Hepatocyte (in vitro differentiated cells): ENCODE data around the gene MAPK8IP3. TPM values are rescaled to one million over a fixed set of nuclear protein-coding genes. Genes with fewer than 3 reads are reported as not detected.

ENCODE experiments used
- DNase-seq: peaks from one replicate; pipeline ENCODE4 v3.0.0-alpha.2; 2016; ENCODE audit warnings: low spot score
- H2AFZ ChIP-seq: fragments of 200-600 bp; sonication (generic); 2 replicates; pipeline ENCODE4 v1.6.0; 2016; ENCODE audit warnings: antibody characterized with exemption, mild to moderate bottlenecking
- H3K27ac ChIP-seq: fragments of 200-600 bp; sonication (generic); 2 replicates; pipeline ENCODE4 v1.5.1; 2016; ENCODE audit warnings: mild to moderate bottlenecking
- H3K27me3 ChIP-seq: fragments of 200-600 bp; sonication (generic); 2 replicates; pipeline ENCODE4 v1.6.1; 2016
- H3K36me3 ChIP-seq: fragments of 200-600 bp; sonication (generic); replicated peaks from 2 replicates; pipeline ENCODE4 v1.5.1; 2016; ENCODE audit warnings: low read depth; ENCODE audit not compliant: insufficient read depth
- H3K4me1 ChIP-seq: fragments of 200-600 bp; sonication (generic); 2 replicates; pipeline ENCODE4 v1.5.1; 2016; ENCODE audit warnings: mild to moderate bottlenecking, moderate library complexity; ENCODE audit not compliant: insufficient read depth
- H3K4me2 ChIP-seq: fragments of 200-600 bp; sonication (generic); 2 replicates; pipeline ENCODE4 v1.6.0; 2016
- H3K4me3 ChIP-seq: fragments of 200-600 bp; sonication (generic); 2 replicates; pipeline ENCODE4 v1.5.1; 2016; ENCODE audit warnings: mild to moderate bottlenecking
- H3K79me2 ChIP-seq: fragments of 200-600 bp; sonication (generic); 2 replicates; pipeline ENCODE4 v1.6.0; 2017; ENCODE audit warnings: mild to moderate bottlenecking
- H3K9me2 ChIP-seq: fragments of 200-600 bp; sonication (generic); replicated peaks from 2 replicates; pipeline ENCODE4 v1.6.0; 2017; ENCODE audit warnings: mild to moderate bottlenecking; ENCODE audit not compliant: insufficient read depth
- H3K9me3 ChIP-seq: fragments of 200-600 bp; sonication (generic); 2 replicates; pipeline ENCODE4 v1.5.1; 2016; ENCODE audit warnings: low read depth, mild to moderate bottlenecking
- H4K20me1 ChIP-seq: fragments of 200-600 bp; sonication (generic); 2 replicates; pipeline ENCODE4 v1.6.0; 2016; ENCODE audit warnings: mild to moderate bottlenecking; ENCODE audit not compliant: insufficient read depth, poor library complexity, severe bottlenecking
- CTCF ChIP-seq: fragments of 200-600 bp; sonication (generic); IDR thresholded peaks from 2 replicates; pipeline ENCODE4 v1.5.1; 2016; ENCODE audit warnings: antibody characterized with exemption, mild to moderate bottlenecking; ENCODE audit not compliant: poor library complexity
- EZH2 ChIP-seq: fragments of 200-600 bp; sonication (generic); IDR thresholded peaks from 2 replicates; pipeline ENCODE4 v1.6.1; 2016; ENCODE audit warnings: antibody characterized with exemption, mild to moderate bottlenecking, borderline replicate concordance
- EZH2phosphoT487 ChIP-seq: fragments of 200-600 bp; sonication (generic); IDR thresholded peaks from one replicate; pipeline ENCODE4 v1.6.1; 2018; ENCODE audit warnings: antibody characterized with exemption, mild to moderate bottlenecking, low read depth, moderate library complexity; ENCODE audit not compliant: unreplicated experiment, severe bottlenecking
- WGBS: methylation state at CpG from one replicate; pipeline ENCODE4 v1.1.6; 2016; ENCODE audit warnings: low lambda C conversion rate; ENCODE audit errors: missing lambda C conversion rate; 5-methylcytosine and 5-hydroxymethylcytosine counted together
- polyA plus RNA-seq: library from polyadenylated mRNA; unstranded; fragments of >200 nt; fragmentation: Nextera tagmentation; extraction: Ambion mirVana; gene quantifications from 2 replicates; pipeline ENCODE4 v1.2.1, GENCODE V29; 2016
- total RNA-seq: library from RNA; depleted of rRNA; stranded (reverse); fragments of >200 nt; gene quantifications from 2 replicates; pipeline ENCODE4 v1.2.3, GENCODE V29; 2014

Gene MAPK8IP3
- total and polyA plus RNA-seq, 2 experiments from 2014 or later: 42.3 to 44.9 TPM

GRCh38 chr16:1673424-1674151 lies 32.4 kb upstream of the MAPK8IP3 start:
- Histone ChIP-seq H3K36me3 (no peaks in the 10 kb centered on the region), H3K9me2 (no peaks in the 10 kb centered on the region), H3K9me3 (no peaks in the 10 kb centered on the region), H3K27me3 (no peaks in the 10 kb centered on the region), H4K20me1 (no peaks in the 10 kb centered on the region), H2AFZ (no peak overlapping the region), H3K27ac (no peak overlapping the region), H3K4me3 (no peak overlapping the region), H3K4me1 (no peaks in the 10 kb centered on the region), H3K79me2 (peaks cover under 1% of the 10 kb centered on the region), H3K4me2 (no peak overlapping the region)
- WGBS: 92% methylated on average over 26 of the region's 26 CpGs
- DNase-seq: no peak
- TF ChIP-seq EZH2phosphoT487: no peak
- TF ChIP-seq EZH2: no peak
- TF ChIP-seq CTCF: no peak

GRCh38 chr16:1674306-1674705 lies 31.7 kb upstream of the MAPK8IP3 start:
- 89% methylated on average over 7 of the region's 7 CpGs for WGBS
- TF ChIP-seq EZH2phosphoT487 (no peak), EZH2 (no peak), CTCF (no peak)
- H3K36me3 ChIP-seq: no peaks in the 10 kb centered on the region

GRCh38 chr16:1674751-1675664 lies 31.0 kb upstream of the MAPK8IP3 start:
- Histone ChIP-seq H3K4me2 (no peak overlapping the region), H3K4me1 (peaks cover 11% of the 10 kb centered on the region), H4K20me1 (peaks cover 3% of the 10 kb centered on the region), H3K9me3 (no peaks in the 10 kb centered on the region), H2AFZ (no peak overlapping the region), H3K9me2 (no peaks in the 10 kb centered on the region), H3K27me3 (no peaks in the 10 kb centered on the region), H3K79me2 (peaks cover 15% of the 10 kb centered on the region), H3K27ac (no peak overlapping the region), H3K36me3 (no peaks in the 10 kb centered on the region), H3K4me3 (no peak overlapping the region)
- WGBS: 86% methylated on average over 19 of the region's 19 CpGs
- TF ChIP-seq EZH2phosphoT487 (no peak), EZH2 (no peak), CTCF (no peak)
- no peak for DNase-seq

More at GRCh38 chr16:1674306-1674705, 31.7 kb upstream of the MAPK8IP3 start:
- H3K9me2 ChIP-seq: no peaks in the 10 kb centered on the region
- H3K4me2 ChIP-seq: no peak overlapping the region
- H4K20me1 ChIP-seq: peaks cover 3% of the 10 kb centered on the region
- H3K4me1 ChIP-seq: peaks cover 4% of the 10 kb centered on the region
- no peak overlapping the region for H2AFZ ChIP-seq
- H3K79me2 ChIP-seq: peaks cover 8% of the 10 kb centered on the region
- DNase-seq: no peak
- H3K9me3 ChIP-seq: no peaks in the 10 kb centered on the region
- H3K27me3 ChIP-seq: no peaks in the 10 kb centered on the region
- H3K4me3 ChIP-seq: no peak overlapping the region
- H3K27ac ChIP-seq: no peak overlapping the region
